Daoy (cell line): ENCODE measurements around the gene PHF13. TPM values are rescaled to one million over a fixed set of nuclear protein-coding genes. Genes with fewer than 3 reads are reported as not detected.
"Not testable (repeated sequence)": the region's sequence is repeated elsewhere in the genome, so short reads cannot be mapped to it uniquely, and the experiment has no call there.

Experiments
- DNase-seq: peaks from one replicate; pipeline ENCODE4 v3.0.0-alpha.2; 2015; ENCODE audit warnings: low read depth
- total RNA-seq: library from RNA; depleted of rRNA; stranded (reverse); fragments of >200 nt; shearing (Covaris generic); gene quantifications from 2 replicates; pipeline ENCODE4 v1.2.3, GENCODE V29; 2014; rRNA removed

The PHF13 gene
- total RNA-seq, 1 experiment from 2014 or later, result 13.6 TPM

GRCh38 chr1:6660415-6661049 lies 47.0 kb downstream of the PHF13 start:
- DNase-seq, result no peak

DNA sequence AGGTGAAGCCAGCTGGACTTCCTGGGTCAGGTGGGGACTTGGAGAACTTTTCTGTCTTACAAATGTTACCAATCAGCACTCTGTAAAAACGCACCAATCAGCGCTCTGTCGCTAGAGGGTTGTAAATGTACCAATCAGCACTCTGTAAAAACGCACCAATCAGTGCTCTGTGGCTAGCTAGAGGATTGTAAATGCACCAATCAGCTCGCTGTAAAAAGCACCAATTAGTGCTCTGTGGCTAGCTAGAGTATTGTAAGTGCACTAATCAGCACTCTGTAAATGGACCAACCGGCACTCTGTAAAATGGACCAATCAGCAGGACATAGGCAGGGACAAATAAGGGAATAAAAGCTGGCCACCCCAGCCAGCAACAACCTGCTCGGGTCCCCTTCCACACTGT lies 48.9 kb downstream of the PHF13 start:
- DNase-seq, result not testable (repeated sequence)

- no peak for DNase-seq
Observed at GRCh38 chr1:6666696-6667095, 53.2 kb downstream of the PHF13 start.

DNA sequence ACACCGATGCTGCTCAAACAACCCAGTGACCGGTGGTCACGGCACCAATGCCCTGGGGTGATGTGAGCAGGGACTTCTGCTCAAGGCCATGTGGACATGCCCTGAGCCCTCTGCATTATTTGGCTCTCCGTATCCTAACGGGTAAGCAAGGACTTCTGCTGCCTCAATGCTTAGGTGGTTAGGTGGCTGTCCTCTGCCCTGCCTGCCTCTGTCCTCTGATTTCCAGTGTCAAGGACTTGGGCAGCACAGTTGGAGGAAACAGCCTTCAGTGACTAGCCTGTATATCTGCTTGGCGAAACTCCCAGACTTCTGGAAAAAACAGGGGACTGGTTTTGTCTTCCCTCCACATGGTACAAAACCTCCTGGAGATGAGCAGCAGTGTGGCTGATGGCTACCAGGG lies 53.6 kb downstream of the PHF13 start:
- no peak for DNase-seq

GRCh38 chr1:6668503-6668902 lies 55.0 kb downstream of the PHF13 start:
- DNase-seq, result no peak

DNA sequence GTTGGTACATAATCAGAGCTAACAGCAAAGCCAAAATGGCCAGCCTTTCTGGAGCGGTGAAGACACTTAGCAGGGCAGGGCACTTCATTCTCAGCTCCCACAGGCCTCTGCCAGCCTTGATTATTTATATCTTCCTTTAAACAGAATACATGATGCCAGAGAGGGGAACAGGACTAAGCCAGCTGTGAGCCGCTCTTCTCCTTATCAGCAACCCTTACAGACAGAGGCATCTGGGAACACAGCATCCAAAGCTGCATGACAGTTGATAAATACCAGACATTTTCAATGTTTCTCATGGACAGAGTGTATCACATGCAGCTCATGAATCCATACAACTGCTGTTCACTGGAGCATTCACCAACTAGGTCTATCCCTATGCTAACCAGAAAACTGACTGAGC lies 59.0 kb downstream of the PHF13 start:
- DNase-seq, result no peak

Other genes with a start within 250 kb of the PHF13 start
- gene ACOT7, start 220.0 kb upstream of the PHF13 start, total RNA-seq, result 41.9 and 45.1 TPM in 2 replicates
- 0.27 TPM in 1 of 2 replicates, not detected in the other for gene HES2, start 193.8 kb upstream of the PHF13 start, total RNA-seq
- gene ESPN, start 189.0 kb upstream of the PHF13 start, total RNA-seq, result not detected in 2 replicates
- gene TNFRSF25, start 147.6 kb upstream of the PHF13 start, total RNA-seq, result 2.0 and 3.5 TPM in 2 replicates
- 8.1 and 8.4 TPM in 2 replicates for gene PLEKHG5, start 122.1 kb upstream of the PHF13 start, total RNA-seq
- gene NOL9, start 59.2 kb upstream of the PHF13 start, total RNA-seq, result 29.9 and 42.1 TPM in 2 replicates
- gene TAS1R1, start 58.4 kb upstream of the PHF13 start, total RNA-seq, result not detected in 2 replicates
- gene ZBTB48, start 33.7 kb upstream of the PHF13 start, total RNA-seq, result 18.9 and 19.7 TPM in 2 replicates
- gene KLHL21, start 10.9 kb upstream of the PHF13 start, total RNA-seq, result 48.2 and 48.7 TPM in 2 replicates
- 14.9 and 27.2 TPM in 2 replicates for gene THAP3, start 11.1 kb downstream of the PHF13 start, total RNA-seq
- 45.7 and 48.3 TPM in 2 replicates for gene DNAJC11, start 88.1 kb downstream of the PHF13 start, total RNA-seq
- 76.0 and 105 TPM in 2 replicates for gene CAMTA1, start 171.7 kb downstream of the PHF13 start, total RNA-seq